Vagina (tissue), 2 donors: Measurements from ENCODE around the gene RAD23A. TPM values are rescaled to one million over a fixed set of nuclear protein-coding genes. Genes with fewer than 3 reads are reported as not detected.

ENCODE experiments used
- DNase-seq, 2 donors: peaks; one replicate each; pipeline ENCODE4 v3.0.0-alpha.2; 2017; ENCODE audit errors: extremely low spot score in 2 of 2
- H3K27ac ChIP-seq: fragments of 200-600 bp; sonication (generic); one replicate; pipeline ENCODE4 v1.5.1; 2019
- H3K27me3 ChIP-seq: fragments of 200-600 bp; sonication (generic); one replicate; pipeline ENCODE4 v1.5.1; 2019
- H3K36me3 ChIP-seq, 2 donors: fragments of 200-600 bp; sonication (generic); one replicate each; pipeline ENCODE4 v1.5.1; 2017 to 2019
- H3K4me1 ChIP-seq: fragments of 200-600 bp; sonication (generic); one replicate; pipeline ENCODE4 v1.5.1; 2019
- H3K4me3 ChIP-seq, 2 donors: fragments of 200-600 bp; sonication (generic); 1 replicate in 1 of 2; 2 replicates in 1 of 2; pipeline ENCODE4 v1.5.1; 2016 to 2019
- H3K9me3 ChIP-seq: fragments of 200-600 bp; sonication (generic); one replicate; pipeline ENCODE4 v1.5.1; 2019
- CTCF ChIP-seq, 3 experiments: fragments of 450-650 bp in 2 of 3; fragments of 200-600 bp in 1 of 3; sonication (generic) in 1 of 3; IDR thresholded peaks; one replicate each; pipeline ENCODE4 v1.5.1; 2017 to 2019; ENCODE audit warnings: antibody characterized with exemption in 3 of 3, mild to moderate bottlenecking in 2 of 3, moderate library complexity in 2 of 3
- POLR2A ChIP-seq, 2 donors: fragments of 450-650 bp; IDR thresholded peaks; one replicate each; pipeline ENCODE4 v1.6.1; 2017; ENCODE audit warnings: antibody characterized with exemption in 2 of 2, mild to moderate bottlenecking in 2 of 2, moderate library complexity in 2 of 2
- POLR2AphosphoS5 ChIP-seq, 2 donors: sonication (generic); formaldehyde crosslinking; IDR thresholded peaks; one replicate each; pipeline ENCODE4 v1.9.0; 2017; ENCODE audit warnings: antibody characterized with exemption in 2 of 2, mild to moderate bottlenecking in 2 of 2, low read depth in 1 of 2; ENCODE audit not compliant: insufficient read depth in 1 of 2
- intact Hi-C: fragments of 100-400 bp; cut with DNase I; formaldehyde crosslinking; loops from one replicate; pipeline ENCODE4 v1.15.1; 2023
- total RNA-seq: library from RNA; depleted of rRNA; stranded (reverse); fragments of >200 nt; gene quantifications from one replicate; pipeline ENCODE4 v1.2.3, GENCODE V29; 2016

RAD23A gene
- total RNA-seq, 1 donor from 2014 or later = 85.9 TPM

GRCh38 chr19:12983542-12984142 is 38.0 kb downstream of the RAD23A start:
- H3K4me3 ChIP-seq = peak overlapping the region; percentile 26 to 31
- intact Hi-C loops = loop anchor here (5.0 kb wide), 2 partner anchors 79 to 109 kb away; no protein-coding TSS in a partner anchor
- H3K36me3 ChIP-seq = no peaks in the 10 kb centered on the region
- no peaks in the 10 kb centered on the region for H3K9me3 ChIP-seq
- peak in 1 of 2 donors; percentile 39 for TF ChIP-seq POLR2AphosphoS5 (IDR thresholded peaks at IDR 0.05; ENCODE audit: insufficient read depth in 1 of 2, low read depth in 1 of 2)
- no peak for TF ChIP-seq POLR2A (IDR thresholded peaks at IDR 0.05)
- peak; percentile 94 to 99 (median 95) for TF ChIP-seq CTCF (IDR thresholded peaks at IDR 0.05)
- DNase-seq = peak in 1 of 2 donors; percentile 89
- H3K27ac ChIP-seq = no peak overlapping the region
- peaks cover 21% of the 10 kb centered on the region for H3K4me1 ChIP-seq
- no peaks in the 10 kb centered on the region for H3K27me3 ChIP-seq

GRCh38 chr19:12984143-12984627 is 38.5 kb downstream of the RAD23A start:
- peak in 1 of 2 donors; percentile 86 for DNase-seq
- Histone ChIP-seq H3K27me3 (no peaks in the 10 kb centered on the region), H3K4me1 (peaks cover 21% of the 10 kb centered on the region), H3K4me3 (no peak overlapping the region), H3K27ac (peak overlapping the region; percentile 20), H3K36me3 (no peaks in the 10 kb centered on the region), H3K9me3 (no peaks in the 10 kb centered on the region)
- TF ChIP-seq CTCF (IDR thresholded peaks at IDR 0.05) = no peak
- no peak for TF ChIP-seq POLR2AphosphoS5 (IDR thresholded peaks at IDR 0.05; ENCODE audit: insufficient read depth in 1 of 2, low read depth in 1 of 2)
- no peak for TF ChIP-seq POLR2A (IDR thresholded peaks at IDR 0.05)
- intact Hi-C loops = loop anchor here (5.0 kb wide), 2 partner anchors 78 to 108 kb away; no protein-coding TSS in a partner anchor

- no peaks in the 10 kb centered on the region for H3K36me3 ChIP-seq
- H3K27me3 ChIP-seq = no peaks in the 10 kb centered on the region
- H3K27ac ChIP-seq = peak overlapping the region; percentile 20
- no peak overlapping the region for H3K4me3 ChIP-seq
- intact Hi-C loops = loop anchor here (5.0 kb wide), 2 partner anchors 78 to 108 kb away; no protein-coding TSS in a partner anchor
- no peak for TF ChIP-seq CTCF (IDR thresholded peaks at IDR 0.05)
- no peak for TF ChIP-seq POLR2A (IDR thresholded peaks at IDR 0.05)
- TF ChIP-seq POLR2AphosphoS5 (IDR thresholded peaks at IDR 0.05; ENCODE audit: insufficient read depth in 1 of 2, low read depth in 1 of 2) = no peak
- no peaks in the 10 kb centered on the region for H3K9me3 ChIP-seq
- DNase-seq = peak in 1 of 2 donors; percentile 84
- H3K4me1 ChIP-seq = peaks cover 21% of the 10 kb centered on the region
Observed at GRCh38 chr19:12984683-12985048, 39.0 kb downstream of the RAD23A start.

- Histone ChIP-seq H3K4me3 (no peak overlapping the region), H3K27ac (peak overlapping the region; percentile 20), H3K9me3 (no peaks in the 10 kb centered on the region), H3K4me1 (peaks cover 21% of the 10 kb centered on the region), H3K27me3 (no peaks in the 10 kb centered on the region), H3K36me3 (no peaks in the 10 kb centered on the region)
- intact Hi-C loops = no loop called here
- TF ChIP-seq POLR2AphosphoS5 (IDR thresholded peaks at IDR 0.05; ENCODE audit: insufficient read depth in 1 of 2, low read depth in 1 of 2) (peak in 1 of 2 donors; percentile 11), CTCF (IDR thresholded peaks at IDR 0.05) (no peak)
- DNase-seq = peak in 1 of 2 donors; percentile 88
Observed at GRCh38 chr19:12985049-12985776, 39.6 kb downstream of the RAD23A start.
